K562 (cell line): ENCODE results near the gene CPT1B. TPM values are rescaled to one million over a fixed set of nuclear protein-coding genes. Genes with fewer than 3 reads are reported as not detected.

ENCODE experiments used
- ATAC-seq: fragments of 200-7000 bp; cut with Tn5 transposase; 3 replicates; pipeline ENCODE4 v1.9.1; 2020; ENCODE audit warnings: moderate library complexity
- BruUV-seq: library from RNA; stranded (reverse); fragments of 400-500 nt; replicated peaks from 2 replicates; lab custom pipeline; 2021; lab: Mats Ljungman, UMichigan
- CTCF ChIA-PET: fragments of 300-600 bp; formaldehyde crosslinking; extraction: SDS; loops from one replicate; lab custom pipeline; 2021; ENCODE audit warnings: low intra/inter-chr PET ratio; lab: Yijun Ruan, JAX
- POLR2A ChIA-PET: fragments of 300-600, 350-650 bp; sonication (Branson Sonifier 250); formaldehyde crosslinking; extraction: SDS; loops from one replicate; lab custom pipeline; 2021; ENCODE audit warnings: antibody characterized with exemption, inconsistent platforms; lab: Yijun Ruan, JAX
- DNase-seq, 4 experiments: peaks; one replicate each; pipeline versions ENCODE4 v3.0.0 to v3.0.0-alpha.2; 2011 to 2018; ENCODE audit warnings: low spot score in 3 of 4, mixed read lengths in 3 of 4; ENCODE audit errors: extremely low read depth in 1 of 4
- FAIRE-seq: peaks from 2 replicates; lab custom pipeline; 2011; peaks lifted over from hg19 to GRCh38; lab: Jason Lieb, UNC
- H2AFZ ChIP-seq: 2 replicates; pipeline ENCODE4 v1.6.0; 2011; ENCODE audit warnings: low read depth, low read length, control low read depth, inconsistent platforms
- H3K27ac ChIP-seq: fragments of 200-600 bp; 3 replicates; pipeline ENCODE4 v1.8.0; 2011; ENCODE audit warnings: low read depth, mild to moderate bottlenecking, control low read depth, inconsistent platforms, low read length, moderate library complexity, mixed read lengths; ENCODE audit errors: extremely low read depth
- H3K27me3 ChIP-seq, 2 experiments: fragments of 300-600 bp in 1 of 2; 2 replicates in 1 of 2; 3 replicates in 1 of 2; pipeline versions ENCODE4 v1.6.0 to v1.8.0; 2011; ENCODE audit warnings: inconsistent platforms in 2 of 2, low read length in 2 of 2, mild to moderate bottlenecking in 1 of 2, mixed read lengths in 1 of 2, moderate library complexity in 1 of 2; ENCODE audit not compliant: control insufficient read depth in 2 of 2, insufficient read depth in 2 of 2
- H3K36me3 ChIP-seq: fragments of 300-600 bp; 3 replicates; pipeline ENCODE4 v1.8.0; 2011; ENCODE audit warnings: mild to moderate bottlenecking, low read length, inconsistent platforms; ENCODE audit not compliant: control insufficient read depth, insufficient read depth
- H3K4me1 ChIP-seq, 2 experiments: fragments of 200-600 bp in 1 of 2; replicated peaks in 1 of 2; 2 replicates in 1 of 2; 3 replicates in 1 of 2; pipeline versions ENCODE4 v1.5.1 to v1.8.0; 2011; ENCODE audit warnings: inconsistent platforms in 2 of 2, low read length in 2 of 2, mild to moderate bottlenecking in 1 of 2, mixed read lengths in 1 of 2, moderate library complexity in 1 of 2; ENCODE audit not compliant: control insufficient read depth in 2 of 2, insufficient read depth in 2 of 2
- H3K4me2 ChIP-seq: 2 replicates; pipeline ENCODE4 v1.6.1; 2011; ENCODE audit warnings: low read length, control low read depth, inconsistent platforms, mixed read lengths; ENCODE audit not compliant: insufficient read depth
- H3K4me3 ChIP-seq: fragments of 200-600 bp; sonication (generic), shearing (Covaris generic); 2 replicates; pipeline ENCODE4 v1.5.1; 2016; ENCODE audit warnings: control low read depth, inconsistent platforms
- H3K79me2 ChIP-seq: fragments of 200-600 bp; 3 replicates; pipeline ENCODE4 v1.8.0; 2011; ENCODE audit warnings: low read length, inconsistent platforms; ENCODE audit not compliant: control insufficient read depth, insufficient read depth
- H3K9ac ChIP-seq, 2 experiments: 2 replicates each; pipeline versions ENCODE4 v1.6.0 to v1.6.1; 2011; ENCODE audit warnings: low read depth in 2 of 2, low read length in 2 of 2, control low read depth in 1 of 2, inconsistent platforms in 1 of 2, mild to moderate bottlenecking in 1 of 2, mixed read lengths in 1 of 2; ENCODE audit not compliant: insufficient read depth in 1 of 2
- H3K9me1 ChIP-seq: one replicate; pipeline ENCODE4 v1.6.0; 2011; ENCODE audit warnings: inconsistent platforms, mild to moderate bottlenecking, low read length, moderate library complexity; ENCODE audit not compliant: control insufficient read depth, insufficient read depth
- H3K9me3 ChIP-seq: replicated peaks from 2 replicates; pipeline ENCODE4 v1.5.1; 2011; ENCODE audit warnings: low read depth, low read length, inconsistent platforms; ENCODE audit not compliant: control insufficient read depth, insufficient read depth
- H4K20me1 ChIP-seq: replicated peaks from 2 replicates; pipeline ENCODE4 v1.6.1; 2011; ENCODE audit warnings: low read length, inconsistent platforms, mixed read lengths; ENCODE audit not compliant: control insufficient read depth, insufficient read depth
- CREB1 ChIP-seq, 2 experiments: sonication (generic) in 1 of 2; formaldehyde crosslinking in 1 of 2; IDR thresholded peaks; 2 replicates each; pipeline versions ENCODE4 v1.6.1 to v1.8.0; 2012 to 2022; ENCODE audit warnings: inconsistent platforms in 1 of 2, mild to moderate bottlenecking in 1 of 2, missing genetic modification reagents in 1 of 2, moderate library complexity in 1 of 2
- MTA1 ChIP-seq: fragments of 450-650 bp; IDR thresholded peaks from 2 replicates; pipeline ENCODE4 v1.6.1; 2017; ENCODE audit warnings: borderline replicate concordance
- POLR2G ChIP-seq: fragments of 200-400 bp; formaldehyde crosslinking; IDR thresholded peaks from 2 replicates; pipeline ENCODE4 v1.6.1; 2017; ENCODE audit warnings: low read depth, mild to moderate bottlenecking, antibody characterized with exemption, low read length, moderate library complexity
- RBFOX2 ChIP-seq: fragments of 200-400 bp; formaldehyde crosslinking; IDR thresholded peaks from 2 replicates; pipeline ENCODE4 v1.6.1; 2017; ENCODE audit warnings: low read depth, mild to moderate bottlenecking, low read length, moderate library complexity
- RBM22 ChIP-seq: fragments of 200-400 bp; formaldehyde crosslinking; IDR thresholded peaks from 2 replicates; pipeline ENCODE4 v1.6.1; 2018; ENCODE audit warnings: low read length, low read depth; ENCODE audit not compliant: poor library complexity, severe bottlenecking
- ZNF431 ChIP-seq: sonication (generic); formaldehyde crosslinking; IDR thresholded peaks from 2 replicates; pipeline ENCODE4 v1.8.0; 2022; ENCODE audit warnings: mild to moderate bottlenecking, missing genetic modification reagents
- WGBS: fragments of 100-300 bp; shearing (Covaris generic); methylation state at CpG from one replicate; pipeline ENCODE4 v1.1.6; 2016; ENCODE audit warnings: low coverage, mixed read lengths; ENCODE audit not compliant: insufficient coverage; ENCODE audit errors: missing lambda C conversion rate; 5-methylcytosine and 5-hydroxymethylcytosine counted together
- in situ Hi-C: fragments of 300-500 bp; cut with MboI; formaldehyde crosslinking; loops from 4 replicates; pipeline ENCODE4 v1.15.0; 2018; ENCODE audit warnings: inconsistent platforms, mixed read lengths
- intact Hi-C: fragments of 100-400 bp; cut with micrococcal nuclease; formaldehyde crosslinking; loops from 2 replicates; pipeline ENCODE4 v1.14.2; 2022
- polyA plus RNA-seq, 8 experiments: library from polyadenylated mRNA; depleted of rRNA in 4 of 8; stranded (reverse) in 5 of 8; unstranded in 3 of 8; fragments of >200 nt; fragmentation: Nextera tagmentation in 2 of 8; fragmentation: Illumina TruSeq in 1 of 8; extraction: Ambion mirVana in 2 of 8; extraction: Trizol in 1 of 8; gene quantifications; 2 replicates each; pipeline versions ENCODE4 v1.2.1 to v1.2.3, GENCODE V29; 2011 to 2014; ENCODE audit warnings: inconsistent platforms in 1 of 8, missing spikeins in 1 of 8
- total RNA-seq, 7 experiments: library from RNA; depleted of rRNA in 6 of 7; stranded (reverse); fragments of >200 nt in 6 of 7; fragmentation: Illumina TruSeq in 2 of 7; extraction: Trizol in 2 of 7; gene quantifications; 2 replicates each; pipeline versions ENCODE4 v1.2.1 to v1.2.3, GENCODE V29; 2011 to 2021; ENCODE audit warnings: low replicate concordance in 1 of 7

Gene CPT1B
- total and polyA plus RNA-seq, 9 of the 15 experiments (the other 6 are each of a cell fraction or from before 2014, with no cell fraction given) = 0.35 to 6.1 (median 2.6) TPM

DNA sequence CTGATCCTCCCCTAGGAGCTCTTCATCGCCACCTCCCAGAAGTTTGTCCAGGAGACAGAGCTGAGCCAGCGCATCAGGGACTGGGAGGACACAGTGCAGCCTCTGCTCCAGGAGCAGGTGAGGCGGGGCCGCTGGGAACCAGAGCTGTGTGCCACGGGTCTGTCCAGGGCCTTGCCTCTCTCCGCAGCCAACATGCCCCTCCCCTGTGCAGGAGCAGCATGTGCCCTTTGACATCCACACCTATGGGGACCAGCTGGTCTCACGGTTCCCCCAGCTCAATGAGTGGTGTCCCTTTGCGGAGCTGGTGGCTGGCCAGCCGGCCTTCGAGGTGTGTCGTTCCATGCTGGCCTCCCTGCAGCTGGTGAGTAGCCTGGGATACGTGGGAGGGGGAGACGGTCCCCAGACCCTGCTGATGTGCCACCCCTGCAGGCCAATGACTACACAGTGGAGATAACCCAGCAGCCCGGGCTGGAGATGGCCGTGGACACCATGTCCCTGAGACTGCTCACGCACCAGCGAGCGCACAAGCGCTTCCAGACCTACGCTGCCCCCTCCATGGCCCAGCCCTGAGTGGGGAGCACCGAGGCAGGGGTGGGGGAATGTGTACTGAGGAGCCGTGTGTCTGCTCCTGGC is 55.3 kb downstream of the CPT1B start:
- Histone ChIP-seq H2AFZ (no peak overlapping the region), H3K4me2 (no peak overlapping the region), H3K9me1 (no peaks in the 10 kb centered on the region), H3K36me3 (peaks cover 58% of the 10 kb centered on the region; the same call in 1 of the 3 replicates), H3K27me3 (no peaks in the 10 kb centered on the region), H3K79me2 (peaks cover 34% of the 10 kb centered on the region), H4K20me1 (peaks cover 12% of the 10 kb centered on the region; the same call in 1 of the 2 replicates), H3K9ac (no peak overlapping the region; a peak in 1 of 4 replicates), H3K9me3 (no peaks in the 10 kb centered on the region), H3K27ac (no peak overlapping the region), H3K4me3 (no peak overlapping the region), H3K4me1 (peaks cover 8 to 50% of the 10 kb centered on the region in 2 experiments; a peak in 4 of 5 replicates)
- BruUV-seq = TSS peak; percentile 20
- ChIA-PET POLR2A (interaction anchor here (0.5 to 5.3 kb wide), 6 partner anchors 9 to 282 kb away, joined by 3 to 65 read pairs (median 5); partner anchors contain the start of genes LMF2, NCAPH2 and SYCE3), CTCF (no interaction called here)
- no peak for ATAC-seq
- 87% methylated on average over 14 of the region's 22 CpGs for WGBS
- intact Hi-C loops = no loop called here
- TF ChIP-seq MTA1 (no peak), RBM22 (peak; percentile 22), ZNF431 (no peak), POLR2G (peak; percentile 51; the same call in 1 of the 2 replicates), CREB1 (IDR thresholded peaks at IDR 0.05) (no peak), CREB1 (CRISPR knock-in tag; IDR thresholded peaks at IDR 0.05) (no peak), RBFOX2 (peak; percentile 27; the same call in 1 of the 2 replicates)
- FAIRE-seq = no peak
- no peak for DNase-seq
- in situ Hi-C loops = loop anchor here (5.0 kb wide), 1 partner anchor 44 kb away; no protein-coding TSS in a partner anchor
